Left ventricle myocardium inferior (tissue), 1 donor: ENCODE results near the gene ADAM10. TPM values are rescaled to one million over a fixed set of nuclear protein-coding genes. Genes with fewer than 3 reads are reported as not detected.
A peak's percentile ranks its signal among the peaks of the same experiment; 100 is the strongest.

Source experiments
- DNase-seq: peaks from one replicate; pipeline ENCODE4 v3.0.0-alpha.2; 2020
- H3K27ac ChIP-seq: fragments of 200-600 bp; replicated peaks from 2 replicates; pipeline ENCODE4 v1.8.0; 2021
- H3K27me3 ChIP-seq: fragments of 200-600 bp; 2 replicates; pipeline ENCODE4 v1.8.0; 2021; ENCODE audit warnings: low read depth
- H3K36me3 ChIP-seq: fragments of 200-600 bp; 2 replicates; pipeline ENCODE4 v1.8.0; 2021
- H3K4me1 ChIP-seq: fragments of 200-600 bp; 2 replicates; pipeline ENCODE4 v1.8.0; 2021
- H3K4me3 ChIP-seq: fragments of 200-600 bp; 2 replicates; pipeline ENCODE4 v1.8.0; 2021; ENCODE audit warnings: mild to moderate bottlenecking, moderate library complexity
- H3K9me3 ChIP-seq: fragments of 200-600 bp; replicated peaks from 2 replicates; pipeline ENCODE4 v1.8.0; 2021
- intact Hi-C: fragments of 100-400 bp; cut with micrococcal nuclease; formaldehyde crosslinking; loops from one replicate; pipeline ENCODE4 v1.11.0; 2022
- total RNA-seq: library from RNA; stranded (reverse); fragmentation: NEBNext Ultra II Directional; extraction: Animal tissue kit (Norgen Biotek cat#: 25700); gene quantifications from one replicate; pipeline ENCODE4 v1.2.1, GENCODE V29; 2021
- TF ChIP-seq, protein P1 (sequence below): fragments of 200-600 bp; IDR thresholded peaks from 2 replicates; pipeline ENCODE4 v1.8.0; 2021; ENCODE audit warnings: antibody characterized with exemption, mild to moderate bottlenecking, borderline replicate concordance
- donor health status: DM: no; HTN: yes; CAD: no; lungs with severe emphysema.

ADAM10 gene
- total RNA-seq, 1 donor from 2014 or later: 74.0 TPM

DNA sequence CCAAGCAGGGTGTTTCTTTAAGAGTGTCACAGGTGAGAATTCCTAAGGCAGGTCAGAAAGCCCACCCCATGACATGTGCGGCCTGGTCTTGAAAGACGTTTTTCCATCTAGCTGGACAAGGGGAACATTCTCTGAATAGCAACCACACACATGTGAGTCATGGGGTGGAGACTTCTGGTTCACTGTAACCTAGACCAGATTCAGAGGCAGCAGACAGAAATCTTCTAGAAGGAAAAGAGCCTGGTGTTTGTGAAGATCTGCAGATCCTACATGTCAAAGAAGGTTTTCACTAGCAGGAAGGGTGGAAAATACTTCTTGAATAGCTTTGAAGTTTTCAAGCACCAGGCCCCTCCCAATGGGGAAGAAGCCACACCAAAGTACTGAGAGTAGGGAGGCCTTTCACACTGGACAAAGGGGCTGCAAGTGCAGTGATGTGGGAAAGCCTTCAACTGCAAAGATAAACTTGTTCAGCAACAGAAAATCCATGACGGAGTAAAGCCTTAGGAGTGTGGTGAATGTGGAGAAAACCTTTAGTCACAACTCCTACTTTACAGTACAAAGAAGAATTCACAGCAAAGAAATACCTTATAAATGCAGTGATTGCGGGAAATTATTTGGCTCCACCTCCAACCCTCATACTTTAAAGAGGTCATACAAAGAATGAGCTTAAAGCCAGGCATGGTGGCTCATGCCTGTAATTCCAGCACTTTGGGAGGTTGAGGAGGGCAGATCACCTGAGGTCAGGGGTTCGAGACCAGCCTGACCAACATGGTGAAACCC is 17.6 kb downstream of the ADAM10 start:
- TF ChIP-seq, protein P1, sequence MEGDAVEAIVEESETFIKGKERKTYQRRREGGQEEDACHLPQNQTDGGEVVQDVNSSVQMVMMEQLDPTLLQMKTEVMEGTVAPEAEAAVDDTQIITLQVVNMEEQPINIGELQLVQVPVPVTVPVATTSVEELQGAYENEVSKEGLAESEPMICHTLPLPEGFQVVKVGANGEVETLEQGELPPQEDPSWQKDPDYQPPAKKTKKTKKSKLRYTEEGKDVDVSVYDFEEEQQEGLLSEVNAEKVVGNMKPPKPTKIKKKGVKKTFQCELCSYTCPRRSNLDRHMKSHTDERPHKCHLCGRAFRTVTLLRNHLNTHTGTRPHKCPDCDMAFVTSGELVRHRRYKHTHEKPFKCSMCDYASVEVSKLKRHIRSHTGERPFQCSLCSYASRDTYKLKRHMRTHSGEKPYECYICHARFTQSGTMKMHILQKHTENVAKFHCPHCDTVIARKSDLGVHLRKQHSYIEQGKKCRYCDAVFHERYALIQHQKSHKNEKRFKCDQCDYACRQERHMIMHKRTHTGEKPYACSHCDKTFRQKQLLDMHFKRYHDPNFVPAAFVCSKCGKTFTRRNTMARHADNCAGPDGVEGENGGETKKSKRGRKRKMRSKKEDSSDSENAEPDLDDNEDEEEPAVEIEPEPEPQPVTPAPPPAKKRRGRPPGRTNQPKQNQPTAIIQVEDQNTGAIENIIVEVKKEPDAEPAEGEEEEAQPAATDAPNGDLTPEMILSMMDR: no peak
- H3K27me3 ChIP-seq: no peaks in the 10 kb centered on the region
- intact Hi-C loops: no loop called here
- no peaks in the 10 kb centered on the region for H3K36me3 ChIP-seq
- H3K9me3 ChIP-seq: no peaks in the 10 kb centered on the region
- H3K4me3 ChIP-seq: no peak overlapping the region
- peak overlapping the region; percentile 57 for H3K27ac ChIP-seq
- no peak for DNase-seq
- H3K4me1 ChIP-seq: peaks cover 65% of the 10 kb centered on the region

DNA sequence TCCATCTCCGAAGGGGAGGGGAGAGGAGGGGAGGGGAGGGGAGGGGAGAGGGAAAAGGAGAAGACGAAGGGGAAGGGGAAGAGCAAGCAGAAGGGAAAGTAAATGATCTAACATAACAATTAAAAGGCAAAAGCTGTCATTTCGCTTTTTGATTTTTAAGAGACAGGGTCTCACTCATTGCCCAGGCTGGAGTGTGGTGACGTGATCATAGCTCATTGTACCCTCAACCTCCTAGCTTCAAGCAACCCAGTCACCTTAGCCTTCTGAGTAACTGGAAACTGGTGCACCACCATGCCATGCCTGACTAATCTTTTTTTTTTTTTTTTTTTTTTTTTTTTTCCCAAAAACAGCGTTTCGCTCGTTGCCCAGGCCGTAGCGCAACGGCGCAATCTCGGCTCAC is 22.6 kb downstream of the ADAM10 start:
- intact Hi-C loops: no loop called here
- Histone ChIP-seq H3K27ac (no peak overlapping the region), H3K9me3 (no peaks in the 10 kb centered on the region), H3K4me1 (peaks cover 50% of the 10 kb centered on the region), H3K4me3 (no peak overlapping the region), H3K36me3 (no peaks in the 10 kb centered on the region), H3K27me3 (no peaks in the 10 kb centered on the region)
- TF ChIP-seq, protein P1: no peak
- no peak for DNase-seq

DNA sequence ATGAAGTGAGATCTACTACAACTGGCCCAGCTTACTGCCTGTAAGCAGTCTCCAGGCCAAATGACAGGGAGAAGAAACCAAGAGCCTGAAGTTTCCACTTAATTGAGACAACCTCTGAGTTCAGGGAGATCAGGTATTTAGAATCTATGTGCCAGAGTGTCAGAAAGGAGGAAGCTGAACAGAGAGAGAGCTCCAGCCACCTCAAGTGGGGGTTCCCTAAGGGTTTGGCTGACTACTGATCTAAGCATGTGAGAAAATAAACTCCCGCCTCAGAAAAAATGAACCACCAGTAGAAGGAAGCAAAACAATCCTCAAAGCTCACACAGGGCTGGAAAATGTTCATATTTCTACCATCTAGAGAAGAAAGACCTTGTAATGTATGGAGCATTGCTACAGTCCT is 25.0 kb downstream of the ADAM10 start:
- no peaks in the 10 kb centered on the region for H3K36me3 ChIP-seq
- H3K9me3 ChIP-seq: no peaks in the 10 kb centered on the region
- H3K27me3 ChIP-seq: no peaks in the 10 kb centered on the region
- H3K27ac ChIP-seq: no peak overlapping the region
- H3K4me1 ChIP-seq: peaks cover 38% of the 10 kb centered on the region
- intact Hi-C loops: no loop called here
- TF ChIP-seq, protein P1: no peak
- H3K4me3 ChIP-seq: no peak overlapping the region
- no peak for DNase-seq

DNA sequence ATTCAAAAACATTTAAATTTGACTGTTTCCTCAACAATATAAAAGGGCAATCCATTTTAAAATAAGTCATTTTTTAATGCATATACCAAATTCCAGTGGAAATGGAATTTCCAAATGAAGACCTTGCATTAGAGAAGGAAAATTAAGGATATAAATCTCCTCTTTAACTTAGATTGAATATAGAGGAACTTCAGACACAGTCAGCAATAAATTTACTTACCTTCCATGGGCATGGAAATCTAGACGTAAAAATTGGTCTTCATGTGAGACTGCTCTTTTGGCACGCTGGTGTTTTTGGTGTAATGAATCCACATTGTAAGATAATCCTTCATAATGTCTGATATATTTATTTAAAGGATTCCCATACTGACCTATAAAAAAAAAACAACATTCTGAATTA is 32.1 kb downstream of the ADAM10 start:
- no peak for DNase-seq
- no peak overlapping the region for H3K4me3 ChIP-seq
- peaks cover 8% of the 10 kb centered on the region for H3K4me1 ChIP-seq
- TF ChIP-seq, protein P1: no peak
- no peak overlapping the region for H3K27ac ChIP-seq
- H3K9me3 ChIP-seq: no peaks in the 10 kb centered on the region
- intact Hi-C loops: no loop called here
- H3K27me3 ChIP-seq: no peaks in the 10 kb centered on the region
- H3K36me3 ChIP-seq: peaks cover 23% of the 10 kb centered on the region

DNA sequence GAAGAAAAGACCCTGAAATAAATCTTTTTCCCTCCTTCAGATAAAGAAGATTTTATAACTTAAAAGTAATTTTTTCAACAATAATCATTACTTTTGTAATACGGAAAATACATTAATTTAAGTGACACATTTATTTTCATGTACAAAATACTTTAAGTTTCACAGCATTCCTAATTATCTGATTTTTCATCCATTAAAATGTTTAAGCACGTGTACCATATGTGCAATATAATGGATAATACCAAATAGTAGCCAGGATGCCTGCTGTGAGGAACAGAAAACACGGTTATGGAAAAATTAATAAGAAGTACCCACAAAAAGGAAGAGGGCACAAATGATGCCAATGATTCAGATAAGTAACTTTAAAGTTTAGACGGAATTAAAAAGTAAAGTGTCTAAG is 33.5 kb downstream of the ADAM10 start:
- no peak overlapping the region for H3K4me3 ChIP-seq
- intact Hi-C loops: no loop called here
- no peaks in the 10 kb centered on the region for H3K9me3 ChIP-seq
- TF ChIP-seq, protein P1: no peak
- H3K4me1 ChIP-seq: peaks cover 7% of the 10 kb centered on the region
- peaks cover 23% of the 10 kb centered on the region for H3K36me3 ChIP-seq
- no peak overlapping the region for H3K27ac ChIP-seq
- no peaks in the 10 kb centered on the region for H3K27me3 ChIP-seq
- DNase-seq: no peak
